Activated CD4-positive, alpha-beta T cell treated with anti-CD3 and anti-CD28 coated beads, Interleukin-10, Interleukin-2, amounts not matched to agents 100 ng/mL and 50 ng/mL, durations not matched to agents 16 hours and 8 hours (primary cell): ENCODE measurements around the gene SUSD4.

ENCODE experiments used
- DNase-seq: peaks from one replicate; pipeline ENCODE4 v3.0.0-alpha.2; 2020

Gene SUSD4

GRCh38 chr1:223227031-223227430, 136.9 kb downstream of the SUSD4 start:
- no peak for DNase-seq

GRCh38 chr1:223226271-223226670, 137.7 kb downstream of the SUSD4 start:
- DNase-seq, result no peak

- DNase-seq, result no peak
Measured at GRCh38 chr1:223225481-223225880, 138.5 kb downstream of the SUSD4 start.

DNA sequence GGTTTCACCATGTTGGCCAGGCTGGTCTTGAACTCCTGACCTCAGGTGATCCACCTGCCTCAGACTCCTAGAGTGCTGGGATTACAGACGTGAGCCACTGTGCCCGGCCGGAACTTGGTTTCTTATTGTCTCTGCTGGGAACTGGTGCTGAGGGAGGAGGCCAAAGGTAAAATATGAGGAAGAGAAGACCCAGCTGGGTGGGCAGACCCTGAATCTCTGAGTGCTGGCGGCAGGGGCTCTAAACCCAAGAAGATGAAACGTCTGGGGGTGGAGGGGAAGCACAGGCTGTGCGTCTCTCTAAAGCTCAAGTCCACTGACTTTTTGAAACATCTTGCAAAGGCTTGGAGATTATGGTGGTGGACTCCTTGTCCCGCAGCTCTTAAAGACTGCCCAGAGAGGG, 138.9 kb downstream of the SUSD4 start:
- DNase-seq, result no peak

GRCh38 chr1:223224465-223224864, 139.5 kb downstream of the SUSD4 start:
- no peak for DNase-seq

- DNase-seq, result no peak
Measured at GRCh38 chr1:223223091-223223995, 140.6 kb downstream of the SUSD4 start.

- DNase-seq, result no peak
Measured at GRCh38 chr1:223222377-223222776, 141.6 kb downstream of the SUSD4 start.

DNA sequence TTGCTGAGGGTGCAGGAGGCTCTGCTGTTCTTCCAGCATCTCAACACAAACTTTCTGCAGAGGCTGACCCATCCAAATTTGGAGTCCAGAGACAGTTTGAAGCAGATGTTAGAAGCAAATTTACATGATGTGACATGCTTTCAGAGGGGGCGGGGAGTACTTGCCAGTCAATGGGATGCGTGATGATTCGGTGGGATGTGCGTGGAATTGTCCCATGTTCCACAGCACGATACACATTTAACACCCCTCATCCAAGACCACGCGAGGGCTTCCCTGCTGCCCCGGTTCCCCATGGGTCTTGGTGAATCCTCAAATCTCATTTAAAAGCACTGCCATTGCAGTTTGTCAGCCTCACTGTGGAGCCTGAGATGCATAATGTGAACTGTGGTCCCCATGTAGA, 142.3 kb downstream of the SUSD4 start:
- DNase-seq, result no peak

- DNase-seq, result no peak
Measured at GRCh38 chr1:223219846-223220610, 143.9 kb downstream of the SUSD4 start.

DNA sequence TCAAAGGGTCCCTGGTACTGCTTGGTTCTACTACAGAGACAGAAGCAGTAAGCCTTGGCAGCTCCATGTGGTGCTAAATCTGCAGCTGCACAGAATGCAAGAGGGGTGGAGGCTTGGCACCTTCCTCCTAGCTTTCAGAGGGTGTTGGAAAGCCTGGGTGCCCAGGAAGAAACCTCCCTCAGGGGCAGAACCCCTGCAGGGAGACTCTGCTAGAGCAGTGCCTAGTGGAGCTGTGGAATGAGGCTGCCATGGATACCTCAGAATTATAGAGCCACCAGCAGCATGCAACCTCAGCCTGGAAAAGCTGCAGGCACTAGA, 144.7 kb downstream of the SUSD4 start:
- DNase-seq, result no peak

DNA sequence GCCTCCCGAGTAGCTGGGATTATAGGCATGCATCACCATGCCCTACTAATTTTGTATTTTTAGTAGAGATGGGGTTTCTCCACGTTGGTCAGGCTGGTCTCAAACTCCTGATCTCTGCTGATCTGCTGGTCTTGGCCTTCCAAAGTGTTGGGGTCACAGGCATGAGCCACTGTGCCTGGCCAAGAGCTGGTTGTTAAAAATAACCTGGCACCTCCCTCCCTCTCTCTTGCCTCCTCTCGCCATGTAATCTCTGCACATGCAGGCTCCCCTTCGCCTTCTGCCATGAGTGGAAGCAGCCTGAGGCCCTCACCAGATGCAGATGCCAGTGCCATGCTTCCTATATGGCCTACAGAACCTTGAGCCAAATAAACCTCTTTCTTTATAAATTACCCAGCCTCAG, 146.2 kb downstream of the SUSD4 start:
- DNase-seq, result no peak

GRCh38 chr1:223216531-223217205, 147.3 kb downstream of the SUSD4 start:
- no peak for DNase-seq

DNA sequence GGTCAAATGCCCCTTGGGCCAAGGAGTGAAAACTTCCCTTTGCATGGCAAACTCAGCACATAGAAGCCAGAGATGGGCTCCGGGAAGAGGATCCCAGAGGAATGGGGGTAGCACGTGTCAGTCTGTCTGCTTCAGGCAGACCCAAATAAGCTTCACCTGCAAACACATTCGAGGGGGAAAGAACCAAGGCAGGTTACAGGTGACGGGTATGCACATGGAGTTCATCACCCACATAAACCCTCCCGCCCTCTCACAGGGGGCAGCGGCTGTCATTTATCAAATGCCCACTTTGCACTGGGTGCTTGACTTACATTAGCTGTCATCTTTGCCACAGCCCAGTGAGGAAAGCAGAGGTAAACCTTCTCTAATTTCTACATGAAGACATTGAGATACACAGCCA, 147.9 kb downstream of the SUSD4 start:
- no peak for DNase-seq

DNA sequence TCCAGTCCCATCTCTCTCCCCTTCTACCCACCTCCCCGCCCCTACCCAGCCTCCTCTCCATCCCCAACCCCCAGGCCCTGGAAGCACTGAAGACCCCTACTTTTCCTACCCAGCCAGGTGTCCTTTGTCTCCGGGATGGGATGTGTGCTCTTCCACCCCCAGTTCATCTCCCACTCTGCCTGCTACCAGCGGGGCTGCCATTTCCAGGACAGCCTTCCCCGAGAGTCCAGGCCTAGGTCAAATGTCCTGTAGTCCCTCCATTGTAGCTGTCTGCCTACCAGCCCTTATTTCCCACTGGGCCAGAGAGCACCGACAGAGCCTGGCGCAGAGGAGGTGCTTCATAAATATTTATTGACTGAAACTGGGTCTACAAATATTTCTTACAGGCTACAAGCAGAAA, 148.9 kb downstream of the SUSD4 start:
- no peak for DNase-seq

DNA sequence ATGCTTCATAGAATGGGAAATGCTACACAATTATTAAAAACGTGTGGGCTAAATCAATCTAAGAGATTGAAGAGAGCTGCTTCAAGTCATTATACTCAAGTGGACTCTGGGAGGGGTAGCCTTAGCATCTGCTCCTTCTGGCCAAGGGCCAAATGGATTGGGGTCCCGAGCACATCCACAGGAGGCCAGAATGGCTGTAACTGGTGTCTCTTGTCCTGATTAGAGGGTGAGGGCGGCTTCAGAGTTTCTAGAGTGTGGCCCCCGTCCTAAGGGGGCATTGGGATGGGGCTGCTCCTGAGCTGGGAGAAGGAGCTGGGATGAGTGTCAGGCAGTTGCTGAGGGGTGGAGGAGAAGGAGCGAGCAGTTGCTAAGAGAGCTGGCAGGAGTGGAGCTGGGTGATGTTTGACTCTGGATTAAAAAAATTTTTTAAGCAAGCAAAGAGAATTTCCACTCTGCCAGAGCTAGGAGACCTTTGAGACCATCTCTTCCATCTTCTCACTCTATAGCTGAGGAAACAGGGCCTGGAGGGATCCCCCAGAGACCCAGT, 149.6 kb downstream of the SUSD4 start:
- no peak for DNase-seq

- no peak for DNase-seq
Measured at GRCh38 chr1:223212441-223212840, 151.5 kb downstream of the SUSD4 start.

DNA sequence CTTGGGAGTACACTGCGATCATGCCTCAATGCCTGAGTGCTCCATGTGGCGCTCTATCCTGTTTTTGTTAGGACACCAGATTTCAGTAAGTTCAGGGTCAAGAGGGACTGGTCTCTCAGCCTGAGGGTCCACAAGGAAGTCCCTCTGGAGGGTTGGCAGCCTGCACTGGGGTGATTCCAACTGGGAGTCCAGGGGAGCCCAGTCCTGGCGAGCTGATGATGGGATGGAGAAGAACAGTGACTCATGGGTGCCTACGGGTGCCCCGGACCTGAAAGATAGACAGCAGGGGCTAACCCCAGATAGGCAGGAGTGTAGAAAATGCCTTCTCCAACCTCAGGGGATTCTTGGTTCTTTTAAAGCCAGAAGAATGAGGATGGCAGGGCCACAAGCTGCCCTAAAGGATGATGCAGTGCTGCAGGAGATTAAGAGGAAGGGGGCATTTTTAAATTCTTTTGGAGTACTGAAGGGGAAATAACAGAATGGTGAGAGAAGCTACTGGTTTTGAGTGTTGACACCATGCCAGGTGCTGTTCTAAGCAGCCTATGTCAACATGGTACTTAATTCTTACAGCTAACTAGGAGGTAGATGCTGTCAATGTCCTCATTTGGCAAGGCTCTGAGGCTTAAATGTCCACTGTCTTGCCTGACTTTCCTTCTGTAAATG, 152.5 kb downstream of the SUSD4 start:
- DNase-seq, result no peak

DNA sequence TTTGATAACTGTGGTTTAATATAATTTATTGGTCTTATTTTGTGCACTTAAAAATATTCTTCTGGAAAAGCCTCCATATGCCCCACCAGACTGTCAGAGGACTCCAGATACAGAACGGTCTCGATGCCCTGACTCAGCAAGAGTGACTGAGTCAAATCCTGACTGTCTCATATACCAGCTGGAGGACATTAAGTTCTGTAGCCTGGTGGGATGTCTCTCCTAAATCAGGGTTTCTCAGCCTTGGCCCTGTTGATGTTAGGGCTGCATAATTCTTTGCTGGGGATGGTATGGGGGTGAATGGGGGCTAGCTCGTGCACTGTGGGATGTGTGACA, 153.2 kb downstream of the SUSD4 start:
- no peak for DNase-seq

DNA sequence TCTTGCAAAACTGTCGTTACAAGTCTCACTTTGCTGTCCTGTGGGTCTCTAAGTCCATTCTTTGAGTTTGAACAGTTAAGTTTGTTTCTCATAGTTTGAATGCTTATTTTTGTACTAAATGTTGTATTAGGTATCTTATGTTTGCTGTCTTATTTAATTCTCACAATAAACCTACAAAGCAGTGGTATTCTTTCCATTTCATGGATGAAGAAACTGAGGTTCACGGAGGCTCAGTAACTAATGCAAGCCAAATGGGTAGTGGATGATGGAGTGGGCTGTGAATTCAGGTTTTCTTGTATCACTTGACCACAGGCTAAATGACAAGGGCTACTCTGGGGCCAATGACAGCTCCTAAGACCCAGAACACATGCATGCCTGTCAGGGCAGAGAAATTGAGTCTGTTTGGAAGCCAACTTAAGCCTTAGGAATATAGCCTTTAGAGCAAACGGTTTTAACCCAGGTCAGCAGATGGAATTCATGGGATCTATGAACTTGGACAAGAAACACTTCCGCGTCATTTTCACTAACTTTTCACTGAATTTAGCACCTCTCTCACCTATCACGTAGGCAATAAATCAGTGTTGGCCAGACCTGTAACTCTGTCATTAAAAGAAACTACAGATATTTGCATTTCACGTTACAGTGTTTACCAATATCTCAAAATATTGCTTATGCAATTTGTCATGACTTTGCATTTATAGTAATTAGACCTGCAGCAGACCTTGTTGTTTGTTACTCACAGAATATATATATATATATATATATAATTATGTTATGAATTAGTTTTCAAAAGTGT, 153.8 kb downstream of the SUSD4 start:
- DNase-seq, result no peak

- no peak for DNase-seq
Measured at GRCh38 chr1:223209293-223209898, 154.6 kb downstream of the SUSD4 start.

DNA sequence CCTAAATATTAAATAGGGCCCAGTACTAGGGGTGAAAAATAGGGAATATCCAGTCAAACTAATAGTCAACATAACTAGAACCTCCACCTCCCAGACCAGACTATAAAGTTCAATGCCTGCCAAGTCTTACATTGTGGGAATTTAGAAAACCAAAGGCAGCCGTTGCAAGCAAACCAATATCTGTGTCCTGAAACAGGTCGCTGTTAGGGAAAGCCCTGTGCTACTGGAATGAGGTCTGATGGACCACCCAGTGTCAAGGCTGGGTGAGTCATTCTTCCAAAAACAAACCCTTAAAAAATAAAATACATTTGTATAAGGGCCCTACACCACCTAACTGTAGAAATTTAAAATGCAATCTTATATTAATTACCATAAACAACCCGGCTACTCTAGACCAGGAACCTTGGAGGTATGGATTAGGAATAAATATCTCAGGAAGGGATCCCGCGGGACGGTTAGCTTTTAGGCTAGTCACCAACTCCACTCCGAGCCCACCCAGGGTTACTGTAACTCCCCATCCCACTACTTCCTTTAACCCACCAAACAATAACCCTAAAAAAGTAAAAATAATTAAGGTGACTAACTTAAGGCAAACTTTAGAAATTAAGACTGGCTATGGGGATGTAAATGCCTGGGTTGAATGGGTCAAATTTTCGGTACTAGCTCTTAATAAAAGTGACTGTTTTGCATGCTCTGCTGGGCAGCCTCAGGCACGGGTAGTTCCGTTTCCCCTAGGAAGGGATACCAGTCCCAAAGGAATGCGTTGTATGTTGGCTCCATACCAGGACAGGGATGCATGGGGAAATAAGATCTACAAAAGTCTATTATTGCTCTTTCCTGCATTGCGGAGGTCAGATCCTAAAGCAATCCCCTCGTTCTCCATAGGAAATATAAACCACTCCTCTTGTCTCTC, 155.6 kb downstream of the SUSD4 start:
- no peak for DNase-seq
